Natural killer cell (primary cell): Measurements from ENCODE around the gene PRKAR1B. TPM values are rescaled to one million over a fixed set of nuclear protein-coding genes. Genes with fewer than 3 reads are reported as not detected.

ENCODE experiments used
- ATAC-seq, 3 donors: fragments of 150-1000 bp in 2 of 3; fragments of 200-7000 bp in 1 of 3; cut with Tn5 transposase; 1 replicate in 1 of 3; 2 replicates in 2 of 3; pipeline ENCODE4 v1.10.0; 2021; ENCODE audit warnings: mild to moderate bottlenecking in 2 of 3, moderate library complexity in 2 of 3
- DNase-seq, 2 donors: peaks; one replicate each; pipeline versions ENCODE4 v3.0.0 to v3.0.0-alpha.2; 2013 to 2021; ENCODE audit warnings: mixed read lengths in 1 of 2
- H3K27ac ChIP-seq: one replicate; pipeline ENCODE4 v1.5.1; 2013; ENCODE audit warnings: mild to moderate bottlenecking, low read length
- H3K27me3 ChIP-seq: one replicate; pipeline ENCODE4 v1.6.1; 2013; ENCODE audit warnings: low read length; ENCODE audit not compliant: control insufficient read depth, insufficient read depth
- H3K36me3 ChIP-seq: one replicate; pipeline ENCODE4 v1.6.1; 2013; ENCODE audit warnings: low read length; ENCODE audit not compliant: control insufficient read depth, insufficient read depth
- H3K4me1 ChIP-seq: one replicate; pipeline ENCODE4 v1.6.1; 2013; ENCODE audit warnings: low read length; ENCODE audit not compliant: control insufficient read depth, insufficient read depth
- H3K4me3 ChIP-seq: one replicate; pipeline ENCODE4 v1.5.1; 2013; ENCODE audit warnings: low read length
- H3K9me3 ChIP-seq: one replicate; pipeline ENCODE4 v1.6.1; 2013; ENCODE audit warnings: low read length; ENCODE audit not compliant: control insufficient read depth, insufficient read depth
- H3K27ac Mint-ChIP-seq, 2 donors: one replicate each; pipeline ENCODE4 v1.8.0; 2022; ENCODE audit warnings: mild to moderate bottlenecking in 2 of 2, mixed read lengths in 2 of 2, moderate library complexity in 1 of 2
- H3K27me3 Mint-ChIP-seq, 2 donors: one replicate each; pipeline ENCODE4 v1.8.0; 2022; ENCODE audit warnings: low read depth in 2 of 2, mixed read lengths in 2 of 2
- H3K36me3 Mint-ChIP-seq: one replicate; pipeline ENCODE4 v1.8.0; 2022; ENCODE audit warnings: mixed read lengths
- H3K4me1 Mint-ChIP-seq, 2 donors: one replicate each; pipeline ENCODE4 v1.8.0; 2022; ENCODE audit warnings: mixed read lengths in 2 of 2
- H3K4me3 Mint-ChIP-seq: one replicate; pipeline ENCODE4 v1.8.0; 2022; ENCODE audit warnings: mild to moderate bottlenecking, moderate library complexity, mixed read lengths
- H3K9me3 Mint-ChIP-seq, 2 donors: one replicate each; pipeline ENCODE4 v1.8.0; 2022; ENCODE audit warnings: mixed read lengths in 2 of 2
- CTCF ChIP-seq: fragments of 200-600 bp; IDR thresholded peaks from one replicate; pipeline ENCODE4 v1.8.0; 2022; ENCODE audit warnings: antibody characterized with exemption
- WGBS: methylation state at CpG from one replicate; pipeline ENCODE4 v1.1.7; 2013; ENCODE audit warnings: missing lambda C conversion rate; ENCODE audit not compliant: insufficient coverage; 5-methylcytosine and 5-hydroxymethylcytosine counted together
- intact Hi-C: fragments of 100-400 bp; cut with micrococcal nuclease; formaldehyde crosslinking; loops from one replicate; pipeline ENCODE4 v1.14.2; 2022
- total RNA-seq, 4 donors: library from RNA; stranded (reverse); fragments of 120-200 nt in 1 of 4; gene quantifications; one replicate each; pipeline versions ENCODE4 v1.2.3 to v1.2.4, GENCODE V29; 2013 to 2022

The PRKAR1B gene
- total RNA-seq, 3 donors from 2014 or later (not counting 1 experiment from before 2014, with no cell fraction given), result 2.4 to 3.8 (median 3.0) TPM

- H3K4me3 ChIP-seq, result no peak overlapping the region
- WGBS, result 69% methylated on average over 24 of the region's 24 CpGs
- no peaks in the 10 kb centered on the region for H3K4me1 ChIP-seq
- no peaks in the 10 kb centered on the region for H3K9me3 ChIP-seq
- H3K4me1 Mint-ChIP-seq, result no peaks in the 10 kb centered on the region
- no peaks in the 10 kb centered on the region for H3K9me3 Mint-ChIP-seq
- H3K27me3 ChIP-seq, result no peaks in the 10 kb centered on the region
- H3K27me3 Mint-ChIP-seq, result no peaks in the 10 kb centered on the region
- TF ChIP-seq CTCF, result no peak
- H3K36me3 ChIP-seq, result peaks cover 6% of the 10 kb centered on the region
- H3K4me3 Mint-ChIP-seq, result no peak overlapping the region
- intact Hi-C loops, result loop anchor here (5.0 kb wide), 1 partner anchor 449 kb away; no protein-coding TSS in a partner anchor
- no peak overlapping the region for H3K27ac ChIP-seq
- DNase-seq, result no peak
- H3K36me3 Mint-ChIP-seq, result no peaks in the 10 kb centered on the region
- H3K27ac Mint-ChIP-seq, result no peak overlapping the region
- ATAC-seq, result no peak
Observed at GRCh38 chr7:771234-772004, 44.3 kb upstream of the PRKAR1B start.

DNA sequence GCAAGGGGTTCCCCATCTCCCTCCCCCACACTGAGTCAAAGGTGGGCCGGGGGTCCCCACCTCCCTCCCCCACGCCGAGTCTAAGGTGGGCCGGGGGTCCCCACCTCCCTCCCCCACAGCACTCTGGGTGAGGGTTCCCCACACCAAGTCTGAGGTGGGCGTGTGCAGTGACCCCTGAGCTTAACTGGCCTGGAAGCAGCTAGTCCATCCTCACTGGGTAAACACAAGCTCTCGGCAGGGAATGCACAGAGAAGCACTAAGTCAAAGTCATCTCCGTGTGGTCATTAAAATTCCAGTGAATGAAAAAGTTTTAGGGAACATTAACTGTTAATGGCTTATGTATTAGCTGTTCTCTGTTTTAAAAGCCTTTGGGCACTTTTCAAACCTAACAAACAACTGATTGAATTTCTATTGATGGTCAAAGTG, 43.7 kb upstream of the PRKAR1B start:
- intact Hi-C loops, result loop anchor here (5.0 kb wide), 1 partner anchor 448 kb away; no protein-coding TSS in a partner anchor
- WGBS, result 87% methylated on average over 7 of the region's 7 CpGs
- H3K4me1 Mint-ChIP-seq, result no peaks in the 10 kb centered on the region
- Histone ChIP-seq H3K27me3 (no peaks in the 10 kb centered on the region), H3K36me3 (peaks cover 6% of the 10 kb centered on the region), H3K27ac (no peak overlapping the region), H3K4me1 (no peaks in the 10 kb centered on the region), H3K4me3 (no peak overlapping the region), H3K9me3 (no peaks in the 10 kb centered on the region)
- no peak for TF ChIP-seq CTCF
- DNase-seq (no peak), ATAC-seq (no peak)
- no peaks in the 10 kb centered on the region for H3K27me3 Mint-ChIP-seq
- no peaks in the 10 kb centered on the region for H3K36me3 Mint-ChIP-seq
- no peak overlapping the region for H3K4me3 Mint-ChIP-seq
- no peaks in the 10 kb centered on the region for H3K9me3 Mint-ChIP-seq
- H3K27ac Mint-ChIP-seq, result no peak overlapping the region

GRCh38 chr7:770336-770735, 43.3 kb upstream of the PRKAR1B start:
- no peaks in the 10 kb centered on the region for H3K36me3 Mint-ChIP-seq
- no peak overlapping the region for H3K27ac ChIP-seq
- H3K27me3 Mint-ChIP-seq, result no peaks in the 10 kb centered on the region
- H3K36me3 ChIP-seq, result peaks cover 6% of the 10 kb centered on the region
- WGBS, result 94% methylated on average over 14 of the region's 14 CpGs
- no peaks in the 10 kb centered on the region for H3K9me3 Mint-ChIP-seq
- DNase-seq (no peak), ATAC-seq (no peak)
- no peaks in the 10 kb centered on the region for H3K4me1 ChIP-seq
- no peak for TF ChIP-seq CTCF
- no peak overlapping the region for H3K4me3 Mint-ChIP-seq
- H3K27ac Mint-ChIP-seq, result no peak overlapping the region
- H3K9me3 ChIP-seq, result no peaks in the 10 kb centered on the region
- H3K4me1 Mint-ChIP-seq, result no peaks in the 10 kb centered on the region
- H3K27me3 ChIP-seq, result no peaks in the 10 kb centered on the region
- H3K4me3 ChIP-seq, result no peak overlapping the region
- intact Hi-C loops, result loop anchor here (5.0 kb wide), 1 partner anchor 448 kb away; no protein-coding TSS in a partner anchor
